OCI-LY7 (cell line): ENCODE measurements around the gene PHGDH. TPM values are rescaled to one million over a fixed set of nuclear protein-coding genes. Genes with fewer than 3 reads are reported as not detected.

Experiments
- BruUV-seq: library from RNA; stranded (reverse); fragments of 400-500 nt; replicated peaks from 2 replicates; lab custom pipeline; 2021; lab: Mats Ljungman, UMichigan
- CTCF ChIA-PET: fragments of 300-600 bp; sonication (Branson Sonifier 250); formaldehyde crosslinking; loops from one replicate; lab custom pipeline; 2022; ENCODE audit warnings: antibody characterized with exemption; ENCODE audit not compliant: unreplicated experiment; lab: Charles Lee
- POLR2A ChIA-PET: fragments of 300-600 bp; sonication (Branson Sonifier 250); formaldehyde crosslinking; loops from one replicate; lab custom pipeline; 2022; ENCODE audit warnings: antibody characterized with exemption; lab: Charles Lee
- DNase-seq: peaks from one replicate; pipeline ENCODE4 v3.0.0-alpha.2; 2015; ENCODE audit warnings: low spot score
- H2AFZ ChIP-seq: fragments of 200-600 bp; sonication (generic), shearing (Covaris generic); 2 replicates; pipeline ENCODE4 v1.6.1; 2014; ENCODE audit warnings: mild to moderate bottlenecking, antibody characterized with exemption, low read length, moderate library complexity
- H3K27ac ChIP-seq: fragments of 200-600 bp; sonication (generic); 2 replicates; pipeline ENCODE4 v1.5.1; 2014; ENCODE audit warnings: mixed run types, low read depth, mild to moderate bottlenecking, moderate library complexity, low read length, inconsistent platforms; ENCODE audit not compliant: poor library complexity, severe bottlenecking
- H3K36me3 ChIP-seq: fragments of 200-600 bp; sonication (generic); 2 replicates; pipeline ENCODE4 v1.6.1; 2014; ENCODE audit warnings: mild to moderate bottlenecking, antibody characterized with exemption, low read length, moderate library complexity, mixed read lengths; ENCODE audit not compliant: insufficient read depth
- H3K4me1 ChIP-seq: fragments of 200-600 bp; sonication (generic); 2 replicates; pipeline ENCODE4 v1.5.1; 2014; ENCODE audit warnings: mild to moderate bottlenecking, low read length; ENCODE audit not compliant: insufficient read depth, poor library complexity, severe bottlenecking
- H3K4me2 ChIP-seq: fragments of 200-600 bp; sonication (generic); 2 replicates; pipeline ENCODE4 v1.6.1; 2014; ENCODE audit warnings: mild to moderate bottlenecking, low read length
- H3K4me3 ChIP-seq: fragments of 200-600 bp; sonication (generic); 2 replicates; pipeline ENCODE4 v1.5.1; 2014; ENCODE audit warnings: mild to moderate bottlenecking, low read depth, low read length; ENCODE audit not compliant: poor library complexity, severe bottlenecking
- H3K79me2 ChIP-seq: fragments of 200-600 bp; sonication (generic); 2 replicates; pipeline ENCODE4 v1.6.1; 2016; ENCODE audit warnings: low read depth, mild to moderate bottlenecking, low read length, moderate library complexity, mixed read lengths; ENCODE audit not compliant: insufficient read depth
- H3K9me2 ChIP-seq: fragments of 200-600 bp; sonication (generic); 2 replicates; pipeline ENCODE4 v1.6.1; 2016; ENCODE audit warnings: mild to moderate bottlenecking, low read length, mixed read lengths; ENCODE audit not compliant: insufficient read depth
- H3K9me3 ChIP-seq: fragments of 200-600 bp; sonication (generic); 2 replicates; pipeline ENCODE4 v1.6.1; 2014; ENCODE audit warnings: mild to moderate bottlenecking, mixed run types, low read length, mixed read lengths
- H4K20me1 ChIP-seq: fragments of 200-600 bp; sonication (generic); 2 replicates; pipeline ENCODE4 v1.6.1; 2014; ENCODE audit warnings: mild to moderate bottlenecking, antibody characterized with exemption, low read length, moderate library complexity, mixed read lengths; ENCODE audit not compliant: insufficient read depth
- CTCF ChIP-seq: fragments of 200-600 bp; sonication (generic); conservative IDR thresholded peaks from 2 replicates; pipeline ENCODE4 v1.5.1; 2014; ENCODE audit warnings: mild to moderate bottlenecking, antibody characterized with exemption, low read length, moderate library complexity, mixed read lengths
- EZH2phosphoT487 ChIP-seq: fragments of 200-600 bp; sonication (generic); IDR thresholded peaks from 2 replicates; pipeline ENCODE4 v1.6.1; 2018; ENCODE audit warnings: low read depth, borderline replicate concordance, mild to moderate bottlenecking, mixed run types, antibody characterized with exemption, low read length, moderate library complexity, mixed read lengths
- intact Hi-C: fragments of 100-400 bp; cut with micrococcal nuclease; formaldehyde crosslinking; loops from one replicate; pipeline ENCODE4 v1.10.0; 2022; ENCODE audit not compliant: unreplicated experiment
- total RNA-seq, 2 experiments: library from RNA; depleted of rRNA in 1 of 2; stranded (reverse); fragments of >200 nt in 1 of 2; shearing (Covaris generic) in 1 of 2; gene quantifications; 2 replicates each; pipeline ENCODE4 v1.2.3, GENCODE V29; 2014 to 2022

The PHGDH gene
- total RNA-seq, 2 experiments from 2014 or later, result 287 to 451 TPM

GRCh38 chr1:119743308-119743707 is 31.6 kb downstream of the PHGDH start:
- Histone ChIP-seq H3K4me1 (no peaks in the 10 kb centered on the region), H2AFZ (no peak overlapping the region), H3K9me2 (no peaks in the 10 kb centered on the region), H3K79me2 (no peaks in the 10 kb centered on the region), H3K27ac (no peak overlapping the region), H4K20me1 (no peaks in the 10 kb centered on the region), H3K9me3 (no peaks in the 10 kb centered on the region), H3K4me2 (no peak overlapping the region), H3K4me3 (no peak overlapping the region), H3K36me3 (peaks cover 69% of the 10 kb centered on the region)
- BruUV-seq, result no TSS peak
- ChIA-PET POLR2A (no interaction called here), CTCF (no interaction called here)
- TF ChIP-seq CTCF, result no peak
- no peak for TF ChIP-seq EZH2phosphoT487
- intact Hi-C loops, result loop anchor here (10.0 kb wide), 1 partner anchor 129 kb away; no protein-coding TSS in a partner anchor
- no peak for DNase-seq

GRCh38 chr1:119743776-119744597 is 32.3 kb downstream of the PHGDH start:
- Histone ChIP-seq H3K79me2 (no peaks in the 10 kb centered on the region), H3K4me2 (no peak overlapping the region), H3K4me3 (no peak overlapping the region), H3K9me2 (no peaks in the 10 kb centered on the region), H4K20me1 (no peaks in the 10 kb centered on the region), H3K4me1 (no peaks in the 10 kb centered on the region), H3K9me3 (no peaks in the 10 kb centered on the region), H3K36me3 (peaks cover 62% of the 10 kb centered on the region), H3K27ac (no peak overlapping the region), H2AFZ (no peak overlapping the region)
- ChIA-PET CTCF (no interaction called here), POLR2A (no interaction called here)
- no peak for TF ChIP-seq EZH2phosphoT487
- peak; percentile 91 for TF ChIP-seq CTCF
- intact Hi-C loops, result loop anchor here (10.0 kb wide), 1 partner anchor 129 kb away; no protein-coding TSS in a partner anchor
- BruUV-seq, result no TSS peak
- DNase-seq, result peak; percentile 63

GRCh38 chr1:119744598-119744942 is 32.8 kb downstream of the PHGDH start:
- POLR2A ChIA-PET, result no interaction called here
- H2AFZ ChIP-seq, result no peak overlapping the region
- TSS peak; percentile 23 for BruUV-seq
- CTCF ChIA-PET, result no interaction called here
- H4K20me1 ChIP-seq, result no peaks in the 10 kb centered on the region
- no peaks in the 10 kb centered on the region for H3K9me3 ChIP-seq
- intact Hi-C loops, result loop anchor here (10.0 kb wide), 1 partner anchor 130 kb away; no protein-coding TSS in a partner anchor
- H3K9me2 ChIP-seq, result no peaks in the 10 kb centered on the region
- no peaks in the 10 kb centered on the region for H3K79me2 ChIP-seq
- no peaks in the 10 kb centered on the region for H3K4me1 ChIP-seq
- no peak overlapping the region for H3K4me3 ChIP-seq
- H3K4me2 ChIP-seq, result no peak overlapping the region
- TF ChIP-seq EZH2phosphoT487, result no peak
- peaks cover 56% of the 10 kb centered on the region for H3K36me3 ChIP-seq
- no peak overlapping the region for H3K27ac ChIP-seq
- no peak for DNase-seq
